HG03575 (cell line): ENCODE data around the gene PEX5L.
"Not testable (repeated sequence)": the region's sequence is repeated elsewhere in the genome, so short reads cannot be mapped to it uniquely, and the experiment has no call there.

ENCODE experiments used
- ATAC-seq: cut with Tn5 transposase; IDR thresholded peaks from one replicate; pipeline ENCODE4 v1.9.1; 2021; ENCODE audit not compliant: unreplicated experiment, insufficient number of reproducible peaks, low FRiP score; ENCODE audit errors: extremely low read depth

Gene PEX5L

DNA sequence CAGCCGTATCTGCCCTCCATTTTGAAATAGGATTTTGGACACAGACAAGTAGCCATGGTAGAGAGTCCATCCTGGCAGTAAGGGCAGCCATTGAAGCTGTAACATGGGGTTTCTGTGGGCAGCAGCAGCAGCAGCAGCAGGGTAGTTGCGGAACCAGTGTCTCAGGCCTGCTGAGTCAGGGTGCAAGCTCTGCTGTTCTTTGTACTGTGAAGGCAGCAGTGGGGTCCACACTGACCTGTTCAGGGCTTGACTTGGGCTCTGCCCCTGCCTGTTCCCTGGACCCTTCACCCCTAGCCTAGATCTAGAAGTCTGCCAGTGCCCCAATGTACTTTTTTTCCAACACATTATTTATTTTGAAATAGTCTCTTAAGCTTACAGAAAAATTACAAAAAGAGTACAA is 9.7 kb downstream of the PEX5L start:
- no peak for ATAC-seq

DNA sequence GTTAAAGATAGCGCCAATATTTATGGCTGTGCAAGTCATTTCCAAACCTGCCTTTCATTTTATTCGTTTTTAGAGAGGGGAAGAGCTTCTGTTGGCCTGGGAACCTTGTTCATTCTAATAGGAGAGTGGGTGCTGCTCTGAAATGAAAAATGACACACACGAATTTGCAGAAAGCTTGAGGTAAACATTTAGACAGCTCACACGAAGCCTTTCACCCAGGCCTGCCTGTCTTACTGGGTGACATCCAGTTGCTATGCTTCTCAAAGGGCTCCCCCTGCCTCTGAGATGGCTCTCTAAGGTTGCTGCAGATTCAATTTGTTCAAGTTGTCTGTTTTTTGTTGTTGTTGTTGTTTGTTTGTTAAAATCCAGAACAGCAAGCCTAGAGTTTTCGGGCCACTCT is 18.2 kb downstream of the PEX5L start:
- ATAC-seq = no peak

DNA sequence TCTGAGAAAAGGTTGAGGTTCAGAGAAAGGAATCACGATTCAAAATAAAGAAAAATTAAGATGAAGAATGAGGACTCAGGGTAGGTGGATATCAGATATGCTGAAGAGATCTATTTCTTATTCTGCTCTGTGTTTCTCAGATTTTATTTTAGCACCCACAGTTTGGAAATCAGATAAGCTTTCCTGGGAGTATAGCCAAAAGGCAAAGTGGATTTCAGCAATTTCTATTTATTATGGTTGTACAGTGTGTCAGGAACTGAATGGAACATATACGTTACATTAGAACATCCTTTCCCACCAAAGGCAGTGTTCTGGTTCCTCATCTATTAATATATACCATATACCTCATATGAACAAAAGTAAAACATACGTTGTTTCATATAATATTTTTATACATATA is 18.9 kb downstream of the PEX5L start:
- no peak for ATAC-seq

DNA sequence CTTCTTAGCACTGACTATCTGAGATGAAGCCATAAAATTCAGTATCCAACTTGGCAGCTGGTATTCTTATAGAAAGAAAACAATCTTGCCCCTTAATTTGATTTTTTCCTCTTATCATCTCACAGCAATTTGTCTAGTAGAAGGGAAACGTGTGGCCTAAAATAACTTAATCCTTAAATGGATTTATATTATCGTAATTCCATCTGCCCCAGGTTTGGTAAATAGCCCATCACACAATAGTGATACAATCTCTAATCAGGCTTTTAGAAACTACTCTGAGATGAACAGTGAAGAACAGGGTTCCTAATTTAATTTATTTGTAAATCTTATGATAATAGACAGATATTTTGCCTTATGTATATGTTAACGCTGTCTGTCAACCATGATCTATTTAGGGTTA is 24.8 kb downstream of the PEX5L start:
- no peak for ATAC-seq

DNA sequence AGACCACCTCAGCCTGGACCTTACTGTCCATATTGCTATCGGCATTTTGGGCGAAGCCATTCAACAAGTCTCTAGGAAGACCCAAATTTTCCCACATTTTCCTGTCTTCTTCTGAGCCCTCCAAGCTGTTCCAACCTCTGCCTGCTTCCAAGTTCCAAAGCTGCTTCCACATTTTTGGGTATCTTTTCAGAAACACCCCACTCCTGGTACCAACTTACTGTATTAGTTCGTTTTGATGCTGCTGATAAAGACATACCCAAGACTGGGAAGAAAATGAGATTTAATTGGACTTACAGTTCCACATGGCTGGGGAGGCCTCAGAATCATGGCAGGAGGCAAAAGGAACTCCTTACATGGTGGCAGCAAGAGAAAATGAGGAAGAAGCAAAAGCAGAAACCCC is 28.4 kb downstream of the PEX5L start:
- not testable (repeated sequence) for ATAC-seq

DNA sequence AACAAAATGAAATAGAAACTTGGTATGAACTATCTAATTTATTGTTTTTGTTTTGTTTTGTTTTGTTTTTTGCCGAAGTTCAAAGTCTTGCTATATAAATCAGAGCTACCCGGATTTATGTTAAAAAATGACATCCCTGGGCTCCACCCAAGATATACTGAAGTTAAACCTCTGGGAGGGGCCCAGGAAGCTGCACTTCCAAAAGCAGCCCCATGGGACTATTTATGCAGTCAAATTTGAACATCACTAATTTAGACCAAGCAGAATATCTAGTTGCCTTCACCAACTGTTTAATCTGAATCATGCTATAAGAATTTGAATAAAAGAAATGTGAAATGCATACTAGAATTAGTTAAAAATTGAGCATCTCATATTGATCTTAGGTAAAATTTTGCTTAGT is 32.2 kb downstream of the PEX5L start:
- ATAC-seq = no peak

DNA sequence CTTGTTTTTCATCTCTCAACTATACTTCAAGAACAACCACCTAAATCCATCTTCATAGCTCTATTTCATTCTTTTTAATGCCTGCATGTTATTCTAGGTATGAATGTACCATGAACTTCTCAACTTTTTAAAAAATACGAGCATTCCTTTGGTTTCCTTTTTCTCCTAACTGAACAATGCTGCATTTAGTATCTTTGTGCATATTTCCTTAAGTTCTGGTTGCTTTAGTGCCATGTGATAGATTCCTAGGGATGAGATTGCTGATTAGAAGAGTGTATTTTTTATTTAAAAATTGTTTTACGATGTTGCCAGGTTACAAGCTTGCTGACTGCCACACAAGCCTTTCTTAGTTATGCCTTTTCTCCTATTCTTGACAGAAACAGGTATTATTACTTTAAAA is 34.7 kb downstream of the PEX5L start:
- ATAC-seq = no peak

DNA sequence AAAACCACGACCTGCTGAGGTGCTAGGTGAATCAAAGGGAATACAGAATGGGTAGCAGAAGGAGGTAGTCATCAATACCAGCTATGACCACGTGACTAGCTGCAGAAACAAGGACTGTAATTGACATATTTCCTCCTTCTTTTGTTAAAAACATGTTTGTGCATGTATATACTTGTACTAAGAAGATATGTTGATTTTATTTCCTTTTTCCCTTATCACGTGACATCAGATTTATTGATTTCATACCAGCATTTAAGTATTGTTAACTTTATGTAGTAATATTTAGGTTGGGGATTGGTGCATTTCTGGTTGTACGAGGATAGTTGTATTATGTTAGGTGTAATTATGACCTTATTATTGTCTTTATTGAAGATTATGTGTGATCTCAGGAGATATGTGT is 36.2 kb downstream of the PEX5L start:
- no peak for ATAC-seq

DNA sequence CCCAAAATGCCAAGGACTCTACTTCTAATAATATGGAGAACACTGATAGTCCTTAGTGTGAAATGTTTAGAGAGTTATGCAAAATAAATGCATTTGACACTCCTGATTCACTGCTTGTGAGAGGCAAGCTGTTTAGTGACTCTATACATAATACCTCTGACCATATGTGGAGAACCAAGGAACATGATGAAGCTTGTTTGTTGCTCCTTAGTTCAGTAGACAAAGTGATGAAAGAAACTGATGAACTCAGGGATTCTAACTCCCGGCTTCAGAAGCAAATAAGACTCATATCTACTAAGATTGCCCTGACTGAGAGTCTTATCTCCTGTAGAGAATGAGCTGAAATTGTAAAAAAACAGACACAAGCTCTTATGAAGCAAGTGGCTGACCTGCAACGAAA is 41.3 kb downstream of the PEX5L start:
- no peak for ATAC-seq

DNA sequence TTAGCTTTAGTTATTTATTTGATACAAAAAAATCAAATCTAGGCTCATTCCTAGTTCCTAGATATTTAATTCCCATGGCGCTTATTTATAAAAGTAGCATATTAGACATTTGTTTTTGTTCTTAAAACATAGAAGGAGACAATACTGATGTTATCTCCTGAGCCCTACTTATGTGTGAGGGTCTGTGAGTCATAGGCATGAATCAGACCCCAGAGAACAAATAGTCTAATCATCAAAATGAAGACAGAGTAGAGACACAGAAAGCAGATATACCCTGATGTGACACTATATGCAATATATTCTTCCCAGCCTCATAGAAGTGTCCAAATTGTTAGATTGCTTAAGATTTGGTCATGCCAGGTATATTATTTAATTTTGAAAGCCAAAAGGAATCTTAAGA is 44.9 kb downstream of the PEX5L start:
- no peak for ATAC-seq

DNA sequence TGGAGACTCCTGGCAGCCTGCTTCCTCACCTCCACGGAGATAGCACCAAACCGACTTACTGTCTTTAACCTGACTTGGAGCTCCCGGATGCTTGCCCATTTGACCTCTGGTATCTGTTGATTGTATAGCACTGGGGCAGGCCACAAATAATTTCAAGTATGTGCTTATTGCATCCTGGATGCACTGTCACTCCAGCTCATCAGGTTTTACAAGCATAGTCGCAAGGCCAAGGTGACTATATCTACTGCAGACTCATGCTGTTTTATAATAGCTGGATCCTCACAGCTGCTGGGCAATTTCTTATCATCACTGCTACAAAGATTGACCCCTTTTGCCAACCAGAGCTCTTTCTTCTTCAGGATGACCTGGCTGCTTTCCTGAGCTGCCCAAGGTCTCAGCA is 45.6 kb downstream of the PEX5L start:
- no peak for ATAC-seq

DNA sequence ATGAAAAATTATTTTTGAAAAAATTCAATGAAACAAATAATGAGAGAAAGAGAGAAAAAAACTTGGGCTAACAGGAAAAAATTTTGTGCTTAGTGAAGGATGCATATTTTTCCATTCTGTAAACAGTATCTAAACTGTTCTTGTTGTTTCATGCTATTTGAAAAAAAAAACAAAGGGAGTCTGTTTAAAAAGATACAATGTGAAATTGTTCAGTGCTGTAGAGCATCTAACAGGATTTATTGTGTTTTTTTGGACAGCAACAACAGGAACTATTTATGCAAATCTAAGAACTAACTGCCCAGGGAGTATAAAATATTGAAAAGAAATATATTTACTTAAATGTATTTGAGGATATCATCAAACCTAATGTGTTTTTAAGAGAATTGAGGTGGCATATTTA is 55.1 kb downstream of the PEX5L start:
- no peak for ATAC-seq

DNA sequence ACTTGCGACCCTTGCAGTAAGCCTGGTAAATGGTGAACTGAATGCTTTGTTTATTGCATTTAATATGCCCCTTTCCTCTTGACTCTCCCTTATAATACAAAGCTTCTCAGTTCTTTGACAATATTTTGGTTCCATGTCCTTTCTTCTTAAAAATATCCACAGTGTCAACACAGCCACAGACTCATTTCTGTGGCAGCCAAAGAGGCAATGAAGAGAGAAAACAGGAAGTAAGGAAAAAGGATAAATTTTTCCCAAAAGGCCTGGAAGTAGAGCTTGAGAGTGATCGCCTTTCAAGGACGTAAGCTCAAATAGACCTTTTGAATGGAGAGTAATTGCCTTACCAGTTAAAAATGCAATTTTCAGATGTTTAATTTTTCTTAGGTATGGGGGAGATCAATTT is 59.4 kb downstream of the PEX5L start:
- no peak for ATAC-seq

DNA sequence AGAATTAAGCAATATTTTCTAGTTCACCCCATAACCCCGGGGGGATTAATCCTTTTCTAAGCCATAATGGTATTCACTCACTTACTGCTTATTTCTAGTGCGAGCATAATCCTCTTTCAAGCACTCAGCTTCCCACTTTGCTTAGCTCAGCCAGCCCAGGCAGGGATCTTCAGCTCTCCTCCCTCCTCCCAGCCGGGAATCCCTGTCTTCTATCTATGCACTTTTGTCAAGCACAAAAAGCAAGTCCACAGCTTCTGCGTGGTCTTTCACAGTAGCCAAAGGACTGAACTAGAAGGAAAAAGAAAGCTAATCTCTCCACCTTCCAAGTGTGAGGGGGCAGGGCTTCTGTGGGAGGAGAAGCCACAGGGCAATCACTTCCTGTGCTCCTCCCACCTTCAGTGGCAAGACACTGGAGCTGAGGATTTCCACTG is 62.8 kb downstream of the PEX5L start:
- ATAC-seq = no peak

DNA sequence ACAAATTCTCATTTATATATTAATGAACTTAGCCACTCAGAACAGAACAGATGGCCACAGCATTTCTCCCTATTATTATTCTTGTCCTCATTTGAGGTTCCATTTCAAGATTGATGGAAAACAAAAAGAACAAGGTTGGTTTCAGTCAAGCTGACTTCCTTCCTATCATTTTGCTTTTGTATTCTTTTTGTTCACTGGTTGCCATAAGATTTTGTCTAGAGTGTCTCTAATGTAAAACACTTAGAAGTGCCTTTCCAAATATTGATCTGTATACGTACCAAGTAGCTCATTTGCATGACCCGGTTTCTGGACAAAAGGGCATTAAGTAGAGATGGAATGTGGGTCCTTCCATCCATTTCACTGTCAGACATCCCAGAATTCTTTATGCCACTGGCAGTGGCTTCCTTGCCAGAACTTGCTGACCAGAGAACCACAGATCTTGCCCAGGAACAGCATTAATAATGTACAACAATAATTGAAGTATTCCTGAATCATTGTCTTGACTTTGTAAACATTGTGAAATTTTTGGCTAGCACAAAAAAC is 63.8 kb downstream of the PEX5L start:
- ATAC-seq = no peak

DNA sequence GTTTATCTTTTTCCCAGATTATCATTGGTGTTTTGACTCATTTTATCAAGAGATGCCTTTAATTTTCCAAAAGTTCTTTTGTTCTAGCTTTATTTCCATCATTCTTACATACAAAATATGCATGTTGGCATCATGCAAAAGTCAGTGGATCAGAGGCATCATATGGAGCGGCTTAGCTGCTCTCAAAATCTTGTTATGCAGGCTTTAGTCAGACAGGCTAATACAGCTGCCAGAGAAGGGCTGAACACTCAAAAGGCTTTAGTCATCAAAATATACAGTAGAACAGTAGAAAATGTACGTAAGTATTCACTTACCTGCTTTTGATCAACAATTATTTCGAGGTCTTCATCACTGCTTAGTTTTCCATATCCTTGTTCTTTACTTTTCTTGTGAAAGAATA is 65.5 kb downstream of the PEX5L start:
- ATAC-seq = no peak

DNA sequence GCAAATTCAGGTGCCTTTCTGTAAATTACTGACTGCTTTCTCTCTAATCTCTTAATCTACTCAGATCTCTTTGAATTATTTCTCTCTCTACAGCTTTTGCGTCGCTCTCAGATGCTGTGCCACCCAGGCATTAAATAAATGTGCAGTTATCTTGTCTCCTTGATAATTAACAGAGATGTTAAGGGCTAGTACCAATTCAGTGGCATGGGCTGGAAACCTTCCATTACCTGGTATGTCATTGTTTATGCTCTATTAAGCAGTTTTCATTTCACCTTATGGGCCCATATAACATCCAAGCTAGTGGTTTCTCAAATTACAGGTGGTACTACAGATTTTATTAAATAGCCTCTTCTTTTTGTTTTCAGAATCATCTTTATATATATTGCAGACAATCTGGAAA is 66.0 kb downstream of the PEX5L start:
- ATAC-seq = no peak

DNA sequence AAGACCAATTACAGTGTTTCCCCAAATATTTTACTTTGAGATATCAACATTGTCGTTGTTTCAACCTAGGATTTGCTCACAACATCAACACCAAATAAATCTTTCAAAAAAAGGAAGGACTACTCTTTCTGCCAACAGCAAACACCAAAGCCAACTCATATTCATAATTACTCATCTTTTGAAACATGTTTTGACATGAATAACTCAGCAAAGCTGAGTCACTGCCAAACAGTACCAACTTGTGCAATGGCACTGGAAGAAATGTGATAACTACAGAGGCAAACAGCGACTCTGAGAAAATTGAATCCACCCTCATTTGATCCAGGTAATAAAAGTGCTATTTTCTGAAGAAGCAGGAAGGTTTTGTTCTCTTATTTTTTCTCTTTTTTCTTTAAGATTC is 67.2 kb downstream of the PEX5L start:
- no peak for ATAC-seq

DNA sequence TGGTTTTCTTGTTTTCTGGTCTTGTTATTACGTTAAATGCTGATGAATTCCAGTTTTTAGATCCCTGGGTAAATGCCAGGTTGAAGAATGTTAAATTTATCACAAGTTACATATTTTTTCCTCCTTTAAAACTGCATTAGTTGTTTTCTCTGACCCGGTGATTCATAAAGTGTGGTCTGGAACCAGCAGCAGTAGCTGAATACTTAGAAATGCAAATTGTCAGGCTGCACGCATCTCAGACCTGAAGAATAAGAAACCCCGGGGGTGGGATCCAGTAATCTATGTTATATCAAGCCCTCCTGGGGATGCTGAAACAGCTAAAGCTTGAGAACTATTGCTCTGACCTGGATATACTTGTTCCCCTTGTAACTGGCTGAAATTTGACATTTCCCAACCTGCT is 69.1 kb downstream of the PEX5L start:
- peak; percentile 53 for ATAC-seq

DNA sequence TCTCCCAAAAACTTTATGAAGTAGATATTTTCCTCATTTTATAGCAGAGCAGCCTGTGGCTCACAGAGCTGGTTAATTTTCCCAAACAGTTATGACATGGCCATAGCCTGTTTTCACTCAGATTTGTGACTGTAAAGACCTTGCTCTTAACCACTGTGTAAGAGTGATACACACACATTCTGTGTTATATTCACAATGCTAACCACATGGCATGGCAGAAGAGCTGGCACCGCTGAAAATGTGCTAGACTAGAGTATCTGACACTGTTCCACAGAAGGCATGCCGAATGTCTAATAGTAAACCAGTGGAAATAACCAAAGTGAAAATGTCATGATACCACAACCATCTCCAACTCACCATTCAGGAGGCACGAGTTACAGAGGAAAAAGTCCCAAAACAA is 71.8 kb downstream of the PEX5L start:
- ATAC-seq = no peak

DNA sequence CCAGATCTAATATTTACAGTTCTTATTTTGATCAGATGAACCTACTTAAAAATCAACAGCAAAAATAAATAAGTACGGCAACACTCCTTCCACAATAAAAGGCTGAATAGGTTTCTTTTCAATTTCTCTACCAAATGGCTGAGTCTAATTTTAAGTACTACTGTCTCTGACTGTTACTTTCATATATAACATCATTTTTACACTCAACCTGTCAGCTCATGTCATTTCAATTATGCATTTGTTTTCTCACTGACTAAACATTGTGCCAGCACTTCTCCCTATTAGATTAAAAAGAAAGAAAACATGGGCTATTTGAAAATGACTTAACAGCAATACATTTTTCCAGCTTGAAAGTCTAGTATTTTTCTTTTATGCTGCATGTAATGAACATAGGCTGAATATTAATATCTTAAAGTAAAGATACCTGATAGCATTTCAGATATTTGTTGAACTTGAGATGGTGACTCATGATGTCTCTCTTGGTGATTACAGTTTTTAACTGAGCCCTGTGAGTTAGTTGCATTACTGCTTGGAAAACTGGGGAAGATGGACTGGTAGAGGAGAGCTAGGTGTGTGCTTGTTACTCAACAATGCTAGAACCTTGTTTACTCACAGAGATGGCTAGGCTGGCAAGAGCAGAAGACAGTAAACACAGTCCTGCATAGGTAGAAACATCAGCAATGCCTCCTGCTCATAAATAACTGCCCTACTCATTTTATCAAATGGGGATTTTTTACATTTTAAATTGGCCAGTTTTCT is 73.9 kb downstream of the PEX5L start:
- ATAC-seq = no peak
